ENCODE measurements around the gene PARP16.
"Not testable (repeated sequence)": the region's sequence is repeated elsewhere in the genome, so short reads cannot be mapped to it uniquely, and the experiment has no call there.

Gene PARP16

GRCh38 chr15:65246026-65246714, 40.5 kb downstream of the PARP16 start:
- no peak overlapping the region for H3K4me3 ChIP-seq (ENCODE audit: low read depth, low read length)
- no peak for DNase-seq (ENCODE audit: low read depth)
- TF ChIP-seq CTCF (IDR thresholded peaks at IDR 0.05; ENCODE audit: low read depth, low read length) (no peak), MYC (IDR thresholded peaks at IDR 0.05; ENCODE audit: low read depth, low read length) (no peak), MAX (IDR thresholded peaks at IDR 0.05; ENCODE audit: low read depth, low read length) (no peak), POLR2A (IDR thresholded peaks at IDR 0.05; ENCODE audit: extremely low read depth, insufficient read length) (no peak)

GRCh38 chr15:65245096-65245856, 41.4 kb downstream of the PARP16 start:
- H3K4me3 ChIP-seq (ENCODE audit: low read depth, low read length) = no peak overlapping the region
- peak; percentile 55; the same call in 1 of the 2 replicates for TF ChIP-seq MYC (IDR thresholded peaks at IDR 0.05; ENCODE audit: low read depth, low read length)
- no peak for TF ChIP-seq POLR2A (IDR thresholded peaks at IDR 0.05; ENCODE audit: extremely low read depth, insufficient read length)
- peak; percentile 26; the same call in 1 of the 2 replicates for TF ChIP-seq MAX (IDR thresholded peaks at IDR 0.05; ENCODE audit: low read depth, low read length)
- TF ChIP-seq CTCF (IDR thresholded peaks at IDR 0.05; ENCODE audit: low read depth, low read length) = no peak
- DNase-seq (ENCODE audit: low read depth) = peak; percentile 65

GRCh38 chr15:65244638-65245037, 42.0 kb downstream of the PARP16 start:
- no peak for TF ChIP-seq CTCF (IDR thresholded peaks at IDR 0.05; ENCODE audit: low read depth, low read length)
- no peak for TF ChIP-seq MYC (IDR thresholded peaks at IDR 0.05; ENCODE audit: low read depth, low read length)
- no peak for TF ChIP-seq POLR2A (IDR thresholded peaks at IDR 0.05; ENCODE audit: extremely low read depth, insufficient read length)
- no peak for TF ChIP-seq MAX (IDR thresholded peaks at IDR 0.05; ENCODE audit: low read depth, low read length)
- DNase-seq (ENCODE audit: low read depth) = peak; percentile 35
- no peak overlapping the region for H3K4me3 ChIP-seq (ENCODE audit: low read depth, low read length)

- not testable (repeated sequence) for H3K4me3 ChIP-seq (ENCODE audit: low read depth, low read length); DNase-seq (ENCODE audit: low read depth)
Observed at GRCh38 chr15:65236443-65236842, 50.2 kb downstream of the PARP16 start.

- TF ChIP-seq POLR2A (IDR thresholded peaks at IDR 0.05; ENCODE audit: extremely low read depth, insufficient read length) (no peak), CTCF (IDR thresholded peaks at IDR 0.05; ENCODE audit: low read depth, low read length) (no peak), MAX (IDR thresholded peaks at IDR 0.05; ENCODE audit: low read depth, low read length) (no peak), MYC (IDR thresholded peaks at IDR 0.05; ENCODE audit: low read depth, low read length) (no peak)
- H3K4me3 ChIP-seq (ENCODE audit: low read depth, low read length) = no peak overlapping the region
Observed at GRCh38 chr15:65233696-65234095, 53.0 kb downstream of the PARP16 start.

GRCh38 chr15:65232520-65232919, 54.2 kb downstream of the PARP16 start:
- no peak for DNase-seq (ENCODE audit: low read depth)
- no peak overlapping the region for H3K4me3 ChIP-seq (ENCODE audit: low read depth, low read length)
- TF ChIP-seq POLR2A (IDR thresholded peaks at IDR 0.05; ENCODE audit: extremely low read depth, insufficient read length) (no peak), MAX (IDR thresholded peaks at IDR 0.05; ENCODE audit: low read depth, low read length) (no peak), CTCF (IDR thresholded peaks at IDR 0.05; ENCODE audit: low read depth, low read length) (no peak), MYC (IDR thresholded peaks at IDR 0.05; ENCODE audit: low read depth, low read length) (no peak)

More at GRCh38 chr15:65233696-65234095, 53.0 kb downstream of the PARP16 start:
- DNase-seq (ENCODE audit: low read depth) = no peak
